OCI-LY1 (cell line): ENCODE measurements around the gene PPP1R15B.

Experiments used
- H2AFZ ChIP-seq: fragments of 200-600 bp; sonication (generic), shearing (Covaris generic); 2 replicates; pipeline ENCODE4 v1.6.0; 2014; ENCODE audit warnings: antibody characterized with exemption, mild to moderate bottlenecking, low read length
- H3F3A ChIP-seq: fragments of 200-600 bp; sonication (generic), shearing (Covaris generic); 2 replicates; pipeline ENCODE4 v1.6.0; 2014; ENCODE audit warnings: mild to moderate bottlenecking, antibody characterized with exemption, low read length, moderate library complexity; ENCODE audit not compliant: insufficient read depth
- H3K27ac ChIP-seq: fragments of 200-600 bp; sonication (generic); 2 replicates; pipeline ENCODE4 v1.5.1; 2014; ENCODE audit warnings: low read length, mixed run types, mild to moderate bottlenecking, low read depth; ENCODE audit not compliant: poor library complexity, severe bottlenecking
- H3K27me3 ChIP-seq: fragments of 200-600 bp; sonication (generic); 2 replicates; pipeline ENCODE4 v1.6.0; 2014; ENCODE audit warnings: antibody characterized with exemption, mild to moderate bottlenecking, low read length, moderate library complexity; ENCODE audit not compliant: insufficient read depth
- H3K36me3 ChIP-seq: fragments of 200-600 bp; sonication (generic); 2 replicates; pipeline ENCODE4 v1.6.1; 2014; ENCODE audit warnings: mild to moderate bottlenecking, antibody characterized with exemption, low read length, moderate library complexity, mixed read lengths; ENCODE audit not compliant: insufficient read depth
- H3K4me1 ChIP-seq: fragments of 200-600 bp; sonication (generic); 2 replicates; pipeline ENCODE4 v1.5.1; 2014; ENCODE audit warnings: mild to moderate bottlenecking, low read length, moderate library complexity; ENCODE audit not compliant: insufficient read depth, severe bottlenecking
- H3K4me2 ChIP-seq: fragments of 200-600 bp; sonication (generic), shearing (Covaris generic); 2 replicates; pipeline ENCODE4 v1.6.1; 2014; ENCODE audit warnings: low read length
- H3K4me3 ChIP-seq: fragments of 200-600 bp; sonication (generic); 2 replicates; pipeline ENCODE4 v1.5.1; 2014; ENCODE audit warnings: low read length, low read depth, mild to moderate bottlenecking, mixed read lengths; ENCODE audit not compliant: poor library complexity, severe bottlenecking
- H3K79me2 ChIP-seq: fragments of 200-600 bp; shearing (Covaris generic); 2 replicates; pipeline ENCODE4 v1.6.1; 2016; ENCODE audit warnings: mixed run types, low read length, mixed read lengths; ENCODE audit not compliant: insufficient read depth
- H3K9ac ChIP-seq: fragments of 200-600 bp; sonication (generic), shearing (Covaris generic); 2 replicates; pipeline ENCODE4 v1.6.1; 2014; ENCODE audit warnings: mild to moderate bottlenecking, low read length, mixed read lengths
- H3K9me2 ChIP-seq: fragments of 200-600 bp; sonication (generic), shearing (Covaris generic); 2 replicates; pipeline ENCODE4 v1.6.1; 2014; ENCODE audit warnings: low read depth, mild to moderate bottlenecking, low read length, mixed read lengths
- H3K9me3 ChIP-seq: fragments of 200-600 bp; shearing (Covaris generic); 2 replicates; pipeline ENCODE4 v1.6.1; 2014; ENCODE audit warnings: low read length, mixed read lengths
- H4K20me1 ChIP-seq: fragments of 200-600 bp; sonication (generic), shearing (Covaris generic); 2 replicates; pipeline ENCODE4 v1.6.0; 2016; ENCODE audit warnings: mild to moderate bottlenecking, low read length; ENCODE audit not compliant: insufficient read depth
- CTCF ChIP-seq: fragments of 200-600 bp; sonication (generic), shearing (Covaris generic); IDR thresholded peaks from 2 replicates; pipeline ENCODE4 v1.5.1; 2017; ENCODE audit warnings: mild to moderate bottlenecking, antibody characterized with exemption, low read length, moderate library complexity, mixed read lengths
- EZH2 ChIP-seq: fragments of 200-600 bp; sonication (generic), shearing (Covaris generic); IDR thresholded peaks from 2 replicates; pipeline ENCODE4 v1.8.0; 2017; ENCODE audit warnings: borderline replicate concordance, mixed run types, mild to moderate bottlenecking, antibody characterized with exemption, low read length, moderate library complexity, mixed read lengths

The PPP1R15B gene

GRCh38 chr1:204408074-204408507 is 3.5 kb downstream of the PPP1R15B start:
- peak overlapping the region; percentile 95 for H3K9ac ChIP-seq

GRCh38 chr1:204407295-204407971 is 4.2 kb downstream of the PPP1R15B start:
- Histone ChIP-seq H2AFZ (no peak overlapping the region), H3K4me3 (peak overlapping the region; percentile 91), H3K9ac (peak overlapping the region; percentile 95), H3K27me3 (no peaks in the 10 kb centered on the region), H3K4me1 (peaks cover 30% of the 10 kb centered on the region), H4K20me1 (0 out of 2 replicates have a peak, but pooled peaks cover 10% of the 10 kb centered on the region), H3K79me2 (peaks cover 87% of the 10 kb centered on the region), H3K27ac (no peak overlapping the region), H3K9me2 (no peaks in the 10 kb centered on the region), H3K9me3 (no peaks in the 10 kb centered on the region), H3K36me3 (peaks cover 82% of the 10 kb centered on the region), H3F3A (no peaks in the 10 kb centered on the region), H3K4me2 (peak overlapping the region; percentile 94)
- TF ChIP-seq EZH2: no peak
- no peak for TF ChIP-seq CTCF

More at GRCh38 chr1:204408074-204408507, 3.5 kb downstream of the PPP1R15B start:
- Histone ChIP-seq H3K27me3 (no peaks in the 10 kb centered on the region), H3K79me2 (peaks cover 84% of the 10 kb centered on the region), H4K20me1 (0 out of 2 replicates have a peak, but pooled peaks cover 10% of the 10 kb centered on the region), H3K27ac (no peak overlapping the region), H2AFZ (no peak overlapping the region), H3K4me2 (peak overlapping the region; percentile 94), H3K9me3 (no peaks in the 10 kb centered on the region), H3K4me1 (peaks cover 33% of the 10 kb centered on the region), H3K36me3 (peaks cover 76% of the 10 kb centered on the region), H3F3A (peaks cover 1% of the 10 kb centered on the region; the same call in 1 of the 2 replicates), H3K9me2 (no peaks in the 10 kb centered on the region), H3K4me3 (peak overlapping the region; percentile 91)
- no peak for TF ChIP-seq EZH2
- TF ChIP-seq CTCF: no peak

- Histone ChIP-seq H4K20me1 (0 out of 2 replicates have a peak, but pooled peaks cover 10% of the 10 kb centered on the region), H3K79me2 (peaks cover 87% of the 10 kb centered on the region), H3K9me2 (no peaks in the 10 kb centered on the region), H3F3A (no peaks in the 10 kb centered on the region), H3K4me3 (peak overlapping the region; percentile 91), H3K9me3 (no peaks in the 10 kb centered on the region), H3K27ac (no peak overlapping the region), H3K4me1 (peaks cover 26% of the 10 kb centered on the region), H2AFZ (no peak overlapping the region), H3K4me2 (peak overlapping the region; percentile 94), H3K27me3 (no peaks in the 10 kb centered on the region), H3K36me3 (peaks cover 90% of the 10 kb centered on the region), H3K9ac (peak overlapping the region; percentile 95)
- TF ChIP-seq EZH2: no peak
- no peak for TF ChIP-seq CTCF
These were observed 5.0 kb downstream of the PPP1R15B start for GRCh38 chr1:204406621-204407020.
